IPS-11a (cell line): ENCODE results near the gene DSPP.

Experiments used
- H3K4me3 ChIP-seq: one replicate; pipeline ENCODE4 v1.5.1; 2013; ENCODE audit warnings: low read depth, low read length, control low read depth

Gene DSPP

GRCh38 chr4:87624698-87625097 lies 16.4 kb downstream of the DSPP start:
- H3K4me3 ChIP-seq: no peak overlapping the region

- no peak overlapping the region for H3K4me3 ChIP-seq
These were observed 23.3 kb downstream of the DSPP start for GRCh38 chr4:87631668-87632067.

GRCh38 chr4:87632469-87632868 lies 24.1 kb downstream of the DSPP start:
- H3K4me3 ChIP-seq: no peak overlapping the region

- no peak overlapping the region for H3K4me3 ChIP-seq
These were observed 24.9 kb downstream of the DSPP start for GRCh38 chr4:87633243-87633642.

- H3K4me3 ChIP-seq: no peak overlapping the region
These were observed 36.0 kb downstream of the DSPP start for GRCh38 chr4:87644286-87644685.

- no peak within 1 kb of the TSS for H3K4me3 ChIP-seq
These were observed 41.7 kb downstream of the DSPP start, which contains the start of gene DMP1 for GRCh38 chr4:87649980-87650379. Gene DMP1, plus strand, starts transcription at chr4:87650280. Its CDS starts 6,213 bp downstream, at chr4:87656493.

- no peak overlapping the region for H3K4me3 ChIP-seq
These were observed 42.6 kb downstream of the DSPP start for GRCh38 chr4:87650938-87651337.

GRCh38 chr4:87651941-87652340 lies 43.6 kb downstream of the DSPP start:
- no peak overlapping the region for H3K4me3 ChIP-seq

- no peak overlapping the region for H3K4me3 ChIP-seq
These were observed 46.2 kb downstream of the DSPP start for GRCh38 chr4:87654487-87655044.

- H3K4me3 ChIP-seq: no peak overlapping the region
These were observed 49.2 kb downstream of the DSPP start for GRCh38 chr4:87657525-87657924.

GRCh38 chr4:87659247-87659931 lies 51.1 kb downstream of the DSPP start:
- H3K4me3 ChIP-seq: no peak overlapping the region

GRCh38 chr4:87662871-87663270 lies 54.5 kb downstream of the DSPP start:
- no peak overlapping the region for H3K4me3 ChIP-seq
